ENCODE results near the gene CCDC9. TPM values are rescaled to one million over a fixed set of nuclear protein-coding genes. Genes with fewer than 3 reads are reported as not detected.

The CCDC9 gene
- total RNA-seq, 2 experiments from 2014 or later: 37.8 to 39.6 TPM

- Mint-ChIP-seq H3K36me3 (no peaks in the 10 kb centered on the region), H3K27ac (no peak overlapping the region), H3K27me3 (peaks cover 30% of the 10 kb centered on the region), H3K4me3 (no peak overlapping the region), H3K9me3 (no peaks in the 10 kb centered on the region), H3K4me1 (peaks cover 16% of the 10 kb centered on the region)
- POLR2A ChIA-PET: no interaction called here
- DNase-seq: no peak
- ATAC-seq (ENCODE audit: low read depth): no peak
Observed at GRCh38 chr19:47303966-47304365, 47.6 kb downstream of the CCDC9 start.

GRCh38 chr19:47305309-47305751 is 49.0 kb downstream of the CCDC9 start:
- H3K4me3 Mint-ChIP-seq: no peak overlapping the region
- no peak overlapping the region for H3K27ac Mint-ChIP-seq
- H3K27me3 Mint-ChIP-seq: peaks cover 36% of the 10 kb centered on the region

GRCh38 chr19:47306303-47306702 is 50.0 kb downstream of the CCDC9 start:
- POLR2A ChIA-PET: interaction anchor here (0.7 kb wide), 1 partner anchor 294 kb away, joined by 4 read pairs; no protein-coding TSS in a partner anchor
- Mint-ChIP-seq H3K4me3 (no peak overlapping the region), H3K27me3 (peaks cover 36% of the 10 kb centered on the region), H3K36me3 (no peaks in the 10 kb centered on the region), H3K9me3 (no peaks in the 10 kb centered on the region), H3K4me1 (peaks cover 6% of the 10 kb centered on the region), H3K27ac (no peak overlapping the region)
- no peak for ATAC-seq (ENCODE audit: low read depth)
- DNase-seq: no peak

More at GRCh38 chr19:47305309-47305751, 49.0 kb downstream of the CCDC9 start:
- H3K4me1 Mint-ChIP-seq: peaks cover 11% of the 10 kb centered on the region
- H3K36me3 Mint-ChIP-seq: no peaks in the 10 kb centered on the region
- no peak for ATAC-seq (ENCODE audit: low read depth)
- peak; percentile 60 for DNase-seq
- H3K9me3 Mint-ChIP-seq: no peaks in the 10 kb centered on the region
- POLR2A ChIA-PET: no interaction called here

- Mint-ChIP-seq H3K27me3 (peaks cover 34% of the 10 kb centered on the region), H3K36me3 (no peaks in the 10 kb centered on the region), H3K4me1 (peaks cover 6% of the 10 kb centered on the region), H3K9me3 (no peaks in the 10 kb centered on the region), H3K27ac (no peak overlapping the region), H3K4me3 (no peak overlapping the region)
- DNase-seq (no peak), ATAC-seq (ENCODE audit: low read depth) (no peak)
- POLR2A ChIA-PET: interaction anchor here (0.7 kb wide), 1 partner anchor 252 kb away, joined by 3 read pairs; no protein-coding TSS in a partner anchor
Observed at GRCh38 chr19:47309038-47309437, 52.7 kb downstream of the CCDC9 start.

GRCh38 chr19:47309608-47310007 is 53.3 kb downstream of the CCDC9 start, which contains the start of gene C5AR1:
C5AR1 (plus strand) TSS chr19:47309861; CDS start chr19:47309896, 35 bp downstream.
- POLR2A ChIA-PET: interaction anchor here (0.7 kb wide), 1 partner anchor 251 kb away, joined by 3 read pairs; no protein-coding TSS in a partner anchor
- H3K27ac Mint-ChIP-seq: no peak within 1 kb of the TSS

GRCh38 chr19:47310323-47310722 is 54.0 kb downstream of the CCDC9 start:
- H3K4me1 Mint-ChIP-seq: peaks cover 2% of the 10 kb centered on the region
- POLR2A ChIA-PET: no interaction called here
- H3K27ac Mint-ChIP-seq: no peak overlapping the region

More at GRCh38 chr19:47309608-47310007, 53.3 kb downstream of the CCDC9 start, which contains the start of gene C5AR1:
- peaks cover 6% of the 10 kb centered on the region for H3K4me1 Mint-ChIP-seq
- H3K27me3 Mint-ChIP-seq: peaks cover 31% of the 10 kb centered on the region
- H3K36me3 Mint-ChIP-seq: no peaks in the 10 kb centered on the region
- H3K4me3 Mint-ChIP-seq: no peak within 1 kb of the TSS
- DNase-seq (no peak), ATAC-seq (ENCODE audit: low read depth) (no peak)
- no peaks in the 10 kb centered on the region for H3K9me3 Mint-ChIP-seq

GRCh38 chr19:47310819-47311218 is 54.5 kb downstream of the CCDC9 start:
- POLR2A ChIA-PET: no interaction called here
- peaks cover 21% of the 10 kb centered on the region for H3K27me3 Mint-ChIP-seq
- H3K4me1 Mint-ChIP-seq: no peaks in the 10 kb centered on the region
- no peak overlapping the region for H3K4me3 Mint-ChIP-seq
- no peaks in the 10 kb centered on the region for H3K9me3 Mint-ChIP-seq
- ATAC-seq (ENCODE audit: low read depth): no peak
- no peaks in the 10 kb centered on the region for H3K36me3 Mint-ChIP-seq
- H3K27ac Mint-ChIP-seq: no peak overlapping the region
- no peak for DNase-seq

More at GRCh38 chr19:47310323-47310722, 54.0 kb downstream of the CCDC9 start:
- DNase-seq (no peak), ATAC-seq (ENCODE audit: low read depth) (no peak)
- Mint-ChIP-seq H3K4me3 (no peak overlapping the region), H3K27me3 (peaks cover 24% of the 10 kb centered on the region), H3K36me3 (no peaks in the 10 kb centered on the region), H3K9me3 (no peaks in the 10 kb centered on the region)

GRCh38 chr19:47312366-47313006 is 56.2 kb downstream of the CCDC9 start:
- no peaks in the 10 kb centered on the region for H3K36me3 Mint-ChIP-seq
- peaks cover 9% of the 10 kb centered on the region for H3K27me3 Mint-ChIP-seq
- H3K4me1 Mint-ChIP-seq: no peaks in the 10 kb centered on the region
- no peak overlapping the region for H3K27ac Mint-ChIP-seq
- no peaks in the 10 kb centered on the region for H3K9me3 Mint-ChIP-seq
- no peak overlapping the region for H3K4me3 Mint-ChIP-seq
- DNase-seq: no peak
- POLR2A ChIA-PET: no interaction called here
- no peak for ATAC-seq (ENCODE audit: low read depth)

- Mint-ChIP-seq H3K9me3 (no peaks in the 10 kb centered on the region), H3K27me3 (peaks cover 9% of the 10 kb centered on the region), H3K4me1 (no peaks in the 10 kb centered on the region), H3K27ac (no peak overlapping the region), H3K4me3 (no peak overlapping the region), H3K36me3 (no peaks in the 10 kb centered on the region)
- ATAC-seq (ENCODE audit: low read depth): no peak
- no peak for DNase-seq
- POLR2A ChIA-PET: no interaction called here
Observed at GRCh38 chr19:47313754-47314295, 57.5 kb downstream of the CCDC9 start.

GRCh38 chr19:47315125-47315821 is 58.9 kb downstream of the CCDC9 start:
- no peaks in the 10 kb centered on the region for H3K36me3 Mint-ChIP-seq
- POLR2A ChIA-PET: no interaction called here
- H3K27me3 Mint-ChIP-seq: peaks cover 3% of the 10 kb centered on the region
- no peaks in the 10 kb centered on the region for H3K4me1 Mint-ChIP-seq
- no peak overlapping the region for H3K4me3 Mint-ChIP-seq
- ATAC-seq (ENCODE audit: low read depth): no peak
- H3K27ac Mint-ChIP-seq: no peak overlapping the region
- no peak for DNase-seq
- H3K9me3 Mint-ChIP-seq: no peaks in the 10 kb centered on the region

GRCh38 chr19:47316513-47316912 is 60.2 kb downstream of the CCDC9 start:
- ATAC-seq (ENCODE audit: low read depth) (no peak), DNase-seq (no peak)
- no peaks in the 10 kb centered on the region for H3K36me3 Mint-ChIP-seq
- no peak overlapping the region for H3K4me3 Mint-ChIP-seq
- peaks cover 3% of the 10 kb centered on the region for H3K27me3 Mint-ChIP-seq
- no peaks in the 10 kb centered on the region for H3K4me1 Mint-ChIP-seq
- no peak overlapping the region for H3K27ac Mint-ChIP-seq
- POLR2A ChIA-PET: interaction anchor here (0.7 kb wide), 1 partner anchor 241 kb away, joined by 3 read pairs; no protein-coding TSS in a partner anchor
- no peaks in the 10 kb centered on the region for H3K9me3 Mint-ChIP-seq

GRCh38 chr19:47319923-47320871 is 63.9 kb downstream of the CCDC9 start:
- ATAC-seq (ENCODE audit: low read depth): no peak
- POLR2A ChIA-PET: no interaction called here
- no peaks in the 10 kb centered on the region for H3K36me3 Mint-ChIP-seq
- H3K9me3 Mint-ChIP-seq: no peaks in the 10 kb centered on the region
- peaks cover 11% of the 10 kb centered on the region for H3K27me3 Mint-ChIP-seq
- H3K4me3 Mint-ChIP-seq: no peak overlapping the region
- no peak overlapping the region for H3K27ac Mint-ChIP-seq
- no peak for DNase-seq
- H3K4me1 Mint-ChIP-seq: peaks cover 3% of the 10 kb centered on the region
